Psoas muscle (tissue), 8 donors: ENCODE data around the gene BAG5. TPM values are rescaled to one million over a fixed set of nuclear protein-coding genes. Genes with fewer than 3 reads are reported as not detected.
A peak's percentile ranks its signal among the peaks of the same experiment; 100 is the strongest.

Experiments used
- ATAC-seq, 4 donors: fragments of 200-7000 bp; cut with Tn5 transposase; one replicate each; pipeline ENCODE4 v1.9.1; 2020; ENCODE audit warnings: moderate library complexity in 3 of 4, mild to moderate bottlenecking in 2 of 4
- DNase-seq, 2 donors: peaks; one replicate each; pipeline ENCODE4 v3.0.0-alpha.2; 2020
- H3K27ac ChIP-seq: fragments of 200-600 bp; one replicate; pipeline ENCODE4 v1.8.0; 2022
- H3K27me3 ChIP-seq, 3 donors: fragments of 200-600 bp in 1 of 3; one replicate each; pipeline versions ENCODE4 v1.6.1 to v1.8.0; 2013 to 2022; ENCODE audit warnings: low read length in 2 of 3, mild to moderate bottlenecking in 2 of 3, moderate library complexity in 1 of 3; ENCODE audit not compliant: insufficient read depth in 3 of 3
- H3K36me3 ChIP-seq, 2 donors: fragments of 200-600 bp in 1 of 2; one replicate each; pipeline versions ENCODE4 v1.6.1 to v1.8.0; 2013 to 2022; ENCODE audit warnings: low read depth in 1 of 2, mild to moderate bottlenecking in 1 of 2, moderate library complexity in 1 of 2; ENCODE audit not compliant: insufficient read depth in 1 of 2
- H3K4me1 ChIP-seq: fragments of 200-600 bp; one replicate; pipeline ENCODE4 v1.8.0; 2022
- H3K4me3 ChIP-seq: fragments of 200-600 bp; one replicate; pipeline ENCODE4 v1.8.0; 2022; ENCODE audit warnings: mild to moderate bottlenecking
- H3K9me3 ChIP-seq: fragments of 200-600 bp; one replicate; pipeline ENCODE4 v1.8.0; 2022
- WGBS, 3 donors: extraction: QIAGEN DNeasy Blood & Tissue Kit; methylation state at CpG; one replicate each; pipeline versions ENCODE4 v1.1.6 to v1.1.7; 2013; 5-methylcytosine and 5-hydroxymethylcytosine counted together
- intact Hi-C, 2 donors: fragments of 100-400 bp; cut with DNase I; formaldehyde crosslinking; loops; one replicate each; pipeline versions ENCODE4 v1.11.0 to v1.14.2; 2022
- polyA plus RNA-seq, 3 donors: library from polyadenylated mRNA; stranded (reverse); fragments of 200-250 nt; gene quantifications; one replicate each; pipeline ENCODE4 v1.2.3, GENCODE V29; 2013
- total RNA-seq, 4 donors: library from RNA; stranded (reverse); fragmentation: NEBNext Ultra II Directional in 2 of 4; extraction: Animal tissue kit (Norgen Biotek cat#: 25700) in 2 of 4; gene quantifications; one replicate each; pipeline versions ENCODE4 v1.2.1 to v1.2.4, GENCODE V29; 2021 to 2023
- TF ChIP-seq, protein P1 (sequence below): fragments of 200-600 bp; IDR thresholded peaks from one replicate; pipeline ENCODE4 v1.8.0; 2022; ENCODE audit warnings: antibody characterized with exemption
- donor health status: healthy with polysubstance abuse.
- donor health status: DM: no; HTN: no; CAD: no; lungs with moderate emphysema.
- donor health status: Bipolar disorder and iron deficiency.
- donor health status: healthy.
- donor health status: DM: yes; HTN: yes; CAD: no.
- donor health status: DM: no; HTN: no; CAD: no.
- donor health status: DM: no; HTN: no; CAD: no.
- donor health status: DM: yes; HTN: yes; CAD: no.

Gene BAG5
- total and polyA plus RNA-seq, 7 donors: 8.7 to 29.5 (median 17.9) TPM

DNA sequence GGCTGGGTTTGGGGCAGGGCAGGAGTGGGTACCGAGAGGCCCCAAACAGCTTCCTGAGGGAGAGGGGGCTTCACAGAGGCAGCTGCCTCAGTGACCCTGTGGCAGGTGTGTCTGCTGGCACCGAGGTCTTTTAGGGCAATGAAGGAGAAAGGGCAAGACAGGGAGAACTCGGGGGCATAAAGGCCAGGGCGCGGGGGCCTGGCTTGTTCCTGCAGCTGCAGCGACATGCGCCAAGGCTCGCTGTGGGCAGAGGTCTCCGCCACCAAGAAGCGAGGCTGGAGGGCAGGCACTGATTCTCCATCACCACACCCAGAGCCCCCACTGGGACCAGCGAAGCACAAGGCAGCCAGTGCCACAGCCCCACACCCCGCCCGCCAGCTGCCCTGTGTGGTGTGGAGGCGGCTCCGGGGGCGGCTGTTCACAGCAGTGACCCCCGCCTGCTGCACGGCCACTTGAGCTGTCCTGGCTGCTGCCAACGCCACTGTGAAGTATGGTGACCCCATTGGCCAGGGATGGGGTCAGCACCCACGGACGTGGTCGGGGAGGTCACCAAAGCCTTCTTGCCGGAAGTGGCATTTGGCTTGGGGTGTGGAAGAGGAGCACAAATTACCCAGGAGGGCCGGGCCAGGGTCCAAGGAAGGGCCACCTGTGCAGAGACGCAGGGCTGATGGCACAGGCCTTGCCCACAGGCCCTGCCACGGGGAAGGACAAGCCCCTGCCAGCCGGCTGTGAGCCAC is 16.4 kb downstream of the BAG5 start:
- H3K4me3 ChIP-seq: no peak overlapping the region
- no peak for ATAC-seq
- H3K4me1 ChIP-seq: peaks cover 43% of the 10 kb centered on the region
- TF ChIP-seq, protein P1, sequence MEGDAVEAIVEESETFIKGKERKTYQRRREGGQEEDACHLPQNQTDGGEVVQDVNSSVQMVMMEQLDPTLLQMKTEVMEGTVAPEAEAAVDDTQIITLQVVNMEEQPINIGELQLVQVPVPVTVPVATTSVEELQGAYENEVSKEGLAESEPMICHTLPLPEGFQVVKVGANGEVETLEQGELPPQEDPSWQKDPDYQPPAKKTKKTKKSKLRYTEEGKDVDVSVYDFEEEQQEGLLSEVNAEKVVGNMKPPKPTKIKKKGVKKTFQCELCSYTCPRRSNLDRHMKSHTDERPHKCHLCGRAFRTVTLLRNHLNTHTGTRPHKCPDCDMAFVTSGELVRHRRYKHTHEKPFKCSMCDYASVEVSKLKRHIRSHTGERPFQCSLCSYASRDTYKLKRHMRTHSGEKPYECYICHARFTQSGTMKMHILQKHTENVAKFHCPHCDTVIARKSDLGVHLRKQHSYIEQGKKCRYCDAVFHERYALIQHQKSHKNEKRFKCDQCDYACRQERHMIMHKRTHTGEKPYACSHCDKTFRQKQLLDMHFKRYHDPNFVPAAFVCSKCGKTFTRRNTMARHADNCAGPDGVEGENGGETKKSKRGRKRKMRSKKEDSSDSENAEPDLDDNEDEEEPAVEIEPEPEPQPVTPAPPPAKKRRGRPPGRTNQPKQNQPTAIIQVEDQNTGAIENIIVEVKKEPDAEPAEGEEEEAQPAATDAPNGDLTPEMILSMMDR: no peak
- no peaks in the 10 kb centered on the region for H3K9me3 ChIP-seq
- no peak overlapping the region for H3K27ac ChIP-seq
- 52 to 66% (median 58%) methylated on average over 26 to 27 of the region's 27 CpGs for WGBS, 3 donors
- H3K36me3 ChIP-seq: no peaks in the 10 kb centered on the region
- intact Hi-C loops: loop anchor here (2.0 to 10.0 kb wide), 2 partner anchors 27 to 51 kb away; no protein-coding TSS in a partner anchor
- no peaks in the 10 kb centered on the region for H3K27me3 ChIP-seq
- DNase-seq: peak in 1 of 2 donors; percentile 17

DNA sequence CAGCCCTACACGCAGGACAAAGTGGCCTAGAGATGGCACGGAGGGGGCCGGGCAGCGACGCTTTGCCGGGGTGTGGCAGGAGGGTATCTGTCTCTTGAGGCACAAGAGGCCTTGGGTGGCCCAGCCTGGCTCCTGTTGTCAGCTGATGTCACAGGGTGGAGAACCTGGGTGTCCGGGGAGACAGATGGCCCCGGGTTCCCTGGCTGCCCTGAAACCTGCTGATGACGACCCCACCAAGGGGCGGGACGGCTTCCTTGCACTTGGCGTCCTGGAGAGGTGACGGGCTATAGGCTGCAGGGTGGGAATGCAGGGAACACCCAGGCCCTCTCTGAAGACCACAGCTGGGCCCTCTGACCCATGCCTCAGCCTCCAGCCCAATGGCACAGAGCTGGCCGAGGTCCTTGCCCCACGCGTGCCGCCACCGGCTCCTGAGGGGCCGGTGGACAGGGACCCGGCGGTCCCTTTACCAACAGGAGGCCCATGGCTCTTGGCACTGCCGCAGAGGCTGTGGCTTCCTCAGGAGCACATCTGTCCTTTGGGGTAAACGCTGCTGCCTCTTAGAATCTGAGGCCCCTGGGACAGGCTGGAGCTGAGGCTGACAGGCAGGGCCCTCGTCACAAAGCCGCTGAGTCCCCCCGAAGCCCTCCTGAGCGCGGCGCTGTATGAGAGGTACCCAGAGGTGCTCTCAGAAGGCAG is 17.1 kb downstream of the BAG5 start:
- Histone ChIP-seq H3K9me3 (no peaks in the 10 kb centered on the region), H3K27me3 (no peaks in the 10 kb centered on the region), H3K4me3 (no peak overlapping the region), H3K36me3 (no peaks in the 10 kb centered on the region), H3K4me1 (peaks cover 43% of the 10 kb centered on the region), H3K27ac (no peak overlapping the region)
- ATAC-seq: no peak
- TF ChIP-seq, protein P1: no peak
- peak in 1 of 2 donors; percentile 23 for DNase-seq
- intact Hi-C loops: loop anchor here in 1 of 2 donors (10.0 kb wide), 1 partner anchor 51 kb away; no protein-coding TSS in a partner anchor
- 88 to 93% (median 91%) methylated on average over 24 to 29 of the region's 29 CpGs for WGBS, 3 donors

DNA sequence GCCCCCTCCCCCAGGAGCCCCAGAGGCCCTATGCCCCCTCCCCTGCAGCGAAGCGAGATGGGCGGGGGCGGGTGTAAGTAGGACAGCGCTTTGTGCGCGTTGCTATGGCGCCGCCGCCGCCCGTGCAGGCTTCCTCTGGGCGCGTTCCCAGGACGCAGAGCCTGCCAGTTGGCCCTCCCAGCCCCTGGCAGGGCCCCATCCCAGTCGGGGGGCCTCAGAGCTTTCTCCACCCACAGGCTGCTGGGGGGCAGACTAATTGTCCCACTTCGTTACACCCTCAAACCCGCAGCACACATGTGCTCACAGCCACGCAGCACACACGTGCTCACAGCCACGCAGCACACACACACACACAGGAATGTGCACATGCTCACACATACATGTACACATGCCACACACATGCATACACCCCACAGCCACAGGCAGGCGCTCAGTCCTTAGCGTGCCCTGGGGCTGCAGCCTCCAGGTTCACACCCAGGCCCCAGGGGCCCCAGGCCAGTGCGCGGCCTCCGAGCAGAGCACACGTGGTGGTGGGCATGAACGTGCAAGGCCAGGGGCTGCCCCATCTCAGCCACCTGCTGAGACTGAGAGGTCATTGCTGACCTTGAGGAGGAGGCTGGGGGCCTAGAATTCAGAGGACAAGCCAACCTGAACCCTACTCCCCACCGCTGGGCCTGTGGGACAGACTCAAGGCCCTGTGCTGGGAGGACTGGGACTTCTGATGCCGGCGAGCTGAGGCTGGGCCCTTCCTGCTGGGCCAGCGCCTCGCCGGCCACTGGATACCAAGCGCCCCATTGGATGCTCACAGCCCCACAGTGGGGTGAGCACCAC is 17.9 kb downstream of the BAG5 start:
- peak; percentile 55 to 69 for DNase-seq
- Histone ChIP-seq H3K36me3 (no peaks in the 10 kb centered on the region), H3K9me3 (no peaks in the 10 kb centered on the region), H3K27ac (no peak overlapping the region), H3K27me3 (no peaks in the 10 kb centered on the region), H3K4me3 (no peak overlapping the region), H3K4me1 (peaks cover 47% of the 10 kb centered on the region)
- TF ChIP-seq, protein P1: no peak
- no peak for ATAC-seq
- intact Hi-C loops: loop anchor here in 1 of 2 donors (10.0 kb wide), 1 partner anchor 50 kb away; no protein-coding TSS in a partner anchor
- WGBS, 3 donors: 57 to 78% (median 63%) methylated on average over 20 to 35 of the region's 35 CpGs

DNA sequence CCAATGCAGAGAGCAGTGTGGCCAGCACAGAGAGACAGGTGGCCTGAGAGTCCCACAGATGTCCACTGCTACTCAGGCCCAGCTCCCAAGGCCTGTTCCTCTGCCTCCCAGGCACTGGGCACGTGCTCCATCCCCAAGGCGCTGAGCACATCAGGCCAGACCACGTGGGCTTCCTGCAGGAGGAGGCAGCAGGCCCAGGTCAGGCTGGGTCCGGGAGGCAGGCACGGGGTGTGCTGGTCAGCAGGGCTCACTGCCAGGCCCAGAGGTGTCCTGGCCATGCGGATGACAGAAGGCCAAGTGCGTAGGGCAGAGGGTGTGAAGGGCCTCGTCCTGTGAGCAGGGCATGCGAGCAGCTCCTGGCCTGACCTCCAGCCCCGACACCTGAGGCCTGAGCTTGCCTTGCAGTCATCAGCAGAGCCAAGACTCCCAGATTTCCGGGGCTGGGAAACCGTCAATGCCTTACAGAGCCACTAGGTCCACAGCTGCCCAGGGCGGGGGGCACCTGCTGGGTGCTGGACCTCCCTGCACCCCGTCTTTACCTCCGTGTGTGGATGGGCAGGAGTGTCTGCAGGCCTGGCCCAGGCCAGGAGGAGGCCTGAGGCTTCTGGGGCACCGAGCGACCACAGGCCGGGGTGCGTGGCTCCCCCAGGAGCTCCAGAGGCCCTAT is 18.6 kb downstream of the BAG5 start:
- Histone ChIP-seq H3K27ac (no peak overlapping the region), H3K27me3 (no peaks in the 10 kb centered on the region), H3K4me1 (peaks cover 48% of the 10 kb centered on the region), H3K36me3 (no peaks in the 10 kb centered on the region), H3K4me3 (no peak overlapping the region), H3K9me3 (no peaks in the 10 kb centered on the region)
- DNase-seq: peak; percentile 57 to 75
- peak; percentile 13 to 67 (median 33) for ATAC-seq
- intact Hi-C loops: loop anchor here in 1 of 2 donors (10.0 kb wide), 1 partner anchor 49 kb away; no protein-coding TSS in a partner anchor
- WGBS, 3 donors: 46 to 67% (median 48%) methylated on average over 15 to 19 of the region's 19 CpGs
- TF ChIP-seq, protein P1: no peak
